GM21381 (cell line): ENCODE data around the gene EPM2A.

ENCODE experiments used
- ATAC-seq: cut with Tn5 transposase; IDR thresholded peaks from one replicate; pipeline ENCODE4 v1.9.1; 2021; ENCODE audit warnings: mild to moderate bottlenecking, moderate library complexity; ENCODE audit not compliant: unreplicated experiment

Gene EPM2A

DNA sequence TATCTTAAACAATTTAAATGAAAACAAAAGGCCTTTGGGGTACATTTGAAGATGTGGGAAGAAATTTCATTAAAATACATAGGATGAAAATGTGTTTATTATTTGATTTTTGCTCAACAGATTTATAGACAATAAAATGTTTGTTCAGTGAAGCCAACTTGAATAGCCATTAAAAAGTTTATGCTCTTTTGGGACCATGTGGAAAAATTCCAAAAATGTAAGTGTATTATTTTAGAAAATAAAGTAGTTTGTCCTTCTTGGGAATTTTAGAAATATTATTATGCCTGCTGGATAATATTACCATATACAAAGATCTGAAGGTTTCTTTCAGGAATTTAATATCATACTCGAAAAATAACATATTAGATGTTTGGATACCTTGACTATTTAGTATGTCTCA is 131.3 kb downstream of the EPM2A start:
- ATAC-seq = no peak

DNA sequence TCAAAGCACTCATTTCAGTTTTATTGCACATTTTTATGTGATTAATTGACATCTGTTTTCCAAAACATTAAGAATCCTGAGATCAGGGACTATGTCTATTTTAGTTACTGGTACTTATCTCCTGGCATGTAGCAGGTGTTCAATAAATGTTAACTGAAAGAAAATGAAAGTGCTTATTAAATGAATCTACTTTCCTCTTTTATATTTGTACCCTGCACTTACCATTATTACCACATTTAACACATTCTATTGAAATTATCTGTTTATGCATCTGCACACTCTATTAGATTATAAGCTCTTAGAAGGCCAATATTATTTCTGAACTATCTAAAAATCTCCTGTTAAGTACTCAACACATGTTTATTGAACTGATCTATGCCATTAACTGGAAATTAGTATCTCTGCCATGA is 131.9 kb downstream of the EPM2A start:
- no peak for ATAC-seq

DNA sequence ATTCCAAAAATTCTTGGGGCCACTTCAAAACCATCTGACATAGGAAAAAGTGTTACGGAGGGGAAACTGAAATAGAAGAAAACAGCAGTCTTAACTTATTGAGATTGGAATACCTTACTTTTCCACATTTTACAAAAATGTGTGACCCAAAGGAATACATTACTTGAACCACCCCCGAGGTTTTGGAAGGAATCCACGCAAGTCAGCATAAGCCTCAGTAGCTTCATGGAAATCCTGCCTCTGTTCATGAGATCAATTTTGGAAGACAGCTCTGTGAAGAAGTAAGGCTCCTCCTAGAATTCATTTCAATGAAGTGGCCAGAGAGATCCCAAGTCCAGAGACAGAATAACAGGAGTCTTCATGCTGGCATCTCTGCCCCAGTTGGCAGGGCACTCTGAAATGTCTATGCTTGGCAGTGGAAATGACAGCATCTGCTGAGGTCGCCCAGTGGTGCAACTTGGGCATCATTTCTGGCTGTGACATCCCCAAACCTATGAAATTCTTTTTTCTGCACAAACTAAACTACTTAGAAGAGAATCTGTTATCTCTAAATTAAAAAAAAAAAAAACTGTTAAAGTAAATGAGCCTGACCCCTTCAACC is 132.5 kb downstream of the EPM2A start:
- ATAC-seq = no peak

DNA sequence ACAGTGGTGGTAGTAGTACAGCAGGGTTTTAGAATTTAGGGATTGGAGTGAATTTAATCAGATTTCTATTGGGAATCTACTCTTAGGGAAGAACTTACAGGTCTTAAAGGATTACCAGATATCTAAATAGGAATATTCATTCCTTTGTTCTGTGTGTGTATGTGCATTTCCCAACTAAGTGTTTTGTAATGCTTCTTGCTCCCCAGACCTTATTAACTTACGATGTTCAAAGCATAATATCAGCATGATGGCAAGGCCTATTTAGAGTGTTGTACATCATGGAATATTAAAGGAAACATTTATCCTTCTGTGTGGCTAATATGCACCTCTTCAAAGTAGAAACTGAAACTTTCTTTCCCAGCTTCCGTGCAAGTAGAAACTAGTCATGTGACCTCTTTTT is 133.9 kb downstream of the EPM2A start:
- no peak for ATAC-seq

DNA sequence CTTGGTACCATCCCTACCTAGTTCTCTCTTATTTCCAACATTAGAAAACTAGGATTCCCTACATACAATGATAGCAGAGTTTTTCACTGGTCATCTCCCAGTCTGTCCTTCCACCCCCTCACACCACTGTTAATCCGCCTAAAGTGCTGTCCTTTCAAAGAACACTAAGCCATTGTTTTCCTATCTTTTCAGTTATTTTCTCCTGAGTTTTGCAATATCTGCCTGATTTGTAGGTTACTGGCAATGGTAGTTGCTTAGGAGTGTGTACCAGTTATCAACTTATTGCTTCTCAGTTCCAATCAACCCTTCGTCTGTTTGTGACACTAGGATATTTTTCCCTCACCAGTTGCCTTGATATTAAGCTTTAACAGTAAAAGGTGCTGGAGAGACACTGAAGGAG is 135.0 kb downstream of the EPM2A start:
- ATAC-seq = no peak

DNA sequence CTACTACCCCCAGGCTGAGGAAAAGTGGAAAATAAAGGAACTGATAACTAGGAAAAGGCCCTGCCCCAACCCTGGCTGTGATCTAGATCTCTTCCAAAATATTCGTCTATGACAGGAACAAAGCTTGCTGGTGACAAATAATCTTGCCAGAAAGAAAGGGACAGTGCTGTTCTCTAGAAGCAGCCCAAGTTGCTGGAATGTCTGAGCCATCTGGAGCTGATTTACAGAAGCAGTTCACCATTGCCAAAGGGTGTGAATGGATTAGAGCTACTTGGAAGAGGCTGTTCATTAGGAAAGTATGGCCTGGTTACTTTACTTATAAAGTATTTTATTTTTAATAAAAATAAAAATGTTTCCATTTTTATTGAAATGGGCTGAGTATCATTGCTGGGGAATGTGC is 146.3 kb downstream of the EPM2A start:
- no peak for ATAC-seq

DNA sequence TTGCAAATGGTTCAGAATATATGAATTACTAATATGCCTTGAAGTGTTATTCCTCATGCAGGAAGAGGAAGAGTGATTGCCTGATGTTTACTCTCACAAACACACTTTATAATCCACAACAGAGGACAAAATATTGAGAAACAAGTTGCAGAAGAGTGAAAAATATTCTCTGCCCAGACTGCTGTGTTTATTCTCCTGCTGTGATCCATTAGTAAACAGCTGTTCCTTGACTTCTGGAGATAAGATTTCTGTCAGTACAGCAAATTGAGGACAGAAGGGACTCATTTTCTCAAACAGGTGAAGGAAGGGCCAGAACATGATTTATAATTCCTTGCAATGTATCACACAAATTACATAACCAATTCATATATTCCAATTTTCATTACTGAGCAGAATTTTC is 148.0 kb downstream of the EPM2A start:
- ATAC-seq = no peak

DNA sequence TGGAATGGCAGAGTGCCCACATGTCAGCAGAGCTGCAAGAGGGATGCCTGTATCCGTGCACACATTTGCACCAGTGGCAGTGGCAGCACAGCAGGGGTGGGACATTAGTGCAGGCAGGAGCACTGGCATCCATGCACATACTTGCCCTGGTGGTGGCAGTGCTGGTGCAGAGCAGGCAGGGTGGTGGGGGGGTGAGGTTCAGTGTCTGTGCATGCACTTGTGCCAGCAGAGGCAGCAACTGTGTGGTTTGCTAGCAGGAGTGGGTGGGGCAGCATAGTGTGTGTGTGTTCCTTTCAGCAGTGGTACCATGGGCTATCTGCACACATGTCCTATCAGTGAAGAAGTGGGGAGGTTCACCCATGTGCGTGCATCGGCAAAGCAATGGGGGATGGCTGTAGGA is 151.6 kb downstream of the EPM2A start:
- ATAC-seq = no peak
